ENCODE results near the gene ATP5F1D. TPM values are rescaled to one million over a fixed set of nuclear protein-coding genes. Genes with fewer than 3 reads are reported as not detected.

ATP5F1D gene
- total RNA-seq, 2 donors from 2014 or later: 540 to 639 TPM

GRCh38 chr19:1219786-1220476 lies 21.6 kb upstream of the ATP5F1D start:
- intact Hi-C loops (cut with DNase I): no loop called here
- DNase-seq: no peak
- no peak for ATAC-seq

- DNase-seq (no peak), ATAC-seq (no peak)
- intact Hi-C loops (cut with DNase I): no loop called here
Measured at GRCh38 chr19:1220477-1220930, 21.0 kb upstream of the ATP5F1D start.

- intact Hi-C loops (cut with DNase I): no loop called here
- ATAC-seq (peak; percentile 56 to 74), DNase-seq (peak; percentile 83)
Measured at GRCh38 chr19:1220976-1221903, 20.3 kb upstream of the ATP5F1D start.

- ATAC-seq (no peak), DNase-seq (no peak)
- intact Hi-C loops (cut with DNase I): no loop called here
Measured at GRCh38 chr19:1221904-1222255, 19.7 kb upstream of the ATP5F1D start.

- intact Hi-C loops (cut with DNase I): no loop called here
- ATAC-seq (no peak), DNase-seq (no peak)
Measured at GRCh38 chr19:1222394-1222793, 19.2 kb upstream of the ATP5F1D start.

- DNase-seq: peak; percentile 45
- intact Hi-C loops (cut with DNase I): no loop called here
- no peak for ATAC-seq
Measured at GRCh38 chr19:1223018-1223855, 18.3 kb upstream of the ATP5F1D start.

- DNase-seq (no peak), ATAC-seq (no peak)
- intact Hi-C loops (cut with DNase I): no loop called here
Measured at GRCh38 chr19:1224047-1224825, 17.3 kb upstream of the ATP5F1D start.

- DNase-seq: no peak
- intact Hi-C loops (cut with DNase I): no loop called here
- ATAC-seq: no peak
Measured at GRCh38 chr19:1224847-1225246, 16.7 kb upstream of the ATP5F1D start.

GRCh38 chr19:1225440-1226226 lies 15.9 kb upstream of the ATP5F1D start:
- intact Hi-C loops (cut with DNase I): no loop called here
- ATAC-seq (no peak), DNase-seq (no peak)

GRCh38 chr19:1226227-1226518 lies 15.4 kb upstream of the ATP5F1D start:
- intact Hi-C loops (cut with DNase I): no loop called here
- DNase-seq (no peak), ATAC-seq (no peak)

GRCh38 chr19:1226522-1227303 lies 14.8 kb upstream of the ATP5F1D start:
- no peak for DNase-seq
- intact Hi-C loops (cut with DNase I): no loop called here
- no peak for ATAC-seq

- ATAC-seq (no peak), DNase-seq (no peak)
- intact Hi-C loops (cut with DNase I): no loop called here
Measured at GRCh38 chr19:1227304-1228054, 14.1 kb upstream of the ATP5F1D start.

GRCh38 chr19:1228161-1228957 lies 13.2 kb upstream of the ATP5F1D start:
- DNase-seq (no peak), ATAC-seq (no peak)
- intact Hi-C loops (cut with DNase I): no loop called here

GRCh38 chr19:1229056-1229923 lies 12.3 kb upstream of the ATP5F1D start:
- intact Hi-C loops (cut with DNase I): no loop called here
- DNase-seq: no peak
- ATAC-seq: no peak

Measured in left cardiac atrium (tissue), 4 donors.